AML-193 (cell line): ENCODE results near the gene PLPP4.

Experiments
- DNase-seq, 2 experiments: peaks; one replicate each; lab custom pipeline; 2025; lab: John Stamatoyannopoulos, UW

Gene PLPP4

DNA sequence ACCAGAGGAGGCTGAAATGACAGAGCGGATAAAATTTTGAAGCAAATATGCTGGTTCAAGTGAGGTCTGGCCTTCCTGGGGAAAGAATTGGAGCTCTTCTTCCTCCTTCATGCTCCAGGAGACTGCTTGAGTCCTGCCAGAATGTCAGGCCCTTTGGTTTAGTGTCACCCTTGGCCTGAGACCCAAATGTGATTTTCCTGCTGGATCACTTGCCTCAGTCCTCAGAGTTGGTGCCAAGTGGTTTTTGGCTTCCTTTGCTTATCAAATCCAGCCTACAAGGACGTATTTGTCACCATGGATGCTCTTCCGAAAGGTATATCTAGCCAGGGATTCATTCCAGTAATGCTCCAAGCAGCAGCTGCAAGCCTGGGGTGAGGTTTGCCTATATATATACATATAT is 118.4 kb downstream of the PLPP4 start:
- DNase-seq: no peak

DNA sequence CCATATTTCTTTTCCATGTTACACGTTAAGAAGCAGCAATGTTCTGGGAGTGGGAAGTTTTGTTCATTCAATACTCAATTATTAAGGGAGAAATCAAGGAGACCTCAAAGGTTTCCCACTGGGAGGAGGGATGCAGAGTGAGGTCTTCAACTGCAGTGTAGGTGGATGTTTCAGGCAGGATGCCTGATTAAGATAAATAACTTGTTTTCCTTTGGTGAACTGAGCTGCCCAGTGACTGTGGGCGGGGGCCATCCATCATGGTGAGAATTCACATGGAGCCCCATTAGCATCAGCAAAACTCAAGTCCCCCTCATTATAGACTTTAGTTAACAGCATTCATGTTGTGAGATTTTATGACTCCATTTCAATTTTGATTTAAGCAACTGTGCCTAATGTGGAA is 121.1 kb downstream of the PLPP4 start:
- no peak for DNase-seq

GRCh38 chr10:120578890-120579289 is 121.9 kb downstream of the PLPP4 start:
- no peak for DNase-seq

GRCh38 chr10:120580918-120581895 is 124.2 kb downstream of the PLPP4 start:
- no peak for DNase-seq

DNA sequence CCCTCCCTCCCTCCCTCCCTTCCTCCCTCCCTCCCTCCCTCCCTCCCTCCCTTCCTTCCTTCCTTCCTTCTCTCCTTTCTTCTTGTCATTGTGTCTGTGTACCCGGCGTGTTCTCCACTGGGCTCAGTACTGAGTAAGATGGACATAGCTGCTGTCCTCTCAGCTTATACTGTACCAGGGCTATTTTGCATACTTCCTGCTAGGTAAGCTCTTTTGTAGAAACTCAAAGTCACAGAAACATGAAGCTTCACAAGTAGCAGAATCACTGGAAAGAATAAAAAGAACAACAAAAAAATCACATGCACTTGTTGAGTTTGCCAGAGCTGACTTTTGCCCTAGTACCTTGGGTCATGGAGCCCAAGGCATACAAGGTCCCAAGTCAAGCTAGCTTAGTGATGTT is 125.7 kb downstream of the PLPP4 start:
- no peak for DNase-seq

GRCh38 chr10:120583424-120584108 is 126.5 kb downstream of the PLPP4 start:
- DNase-seq: no peak

DNA sequence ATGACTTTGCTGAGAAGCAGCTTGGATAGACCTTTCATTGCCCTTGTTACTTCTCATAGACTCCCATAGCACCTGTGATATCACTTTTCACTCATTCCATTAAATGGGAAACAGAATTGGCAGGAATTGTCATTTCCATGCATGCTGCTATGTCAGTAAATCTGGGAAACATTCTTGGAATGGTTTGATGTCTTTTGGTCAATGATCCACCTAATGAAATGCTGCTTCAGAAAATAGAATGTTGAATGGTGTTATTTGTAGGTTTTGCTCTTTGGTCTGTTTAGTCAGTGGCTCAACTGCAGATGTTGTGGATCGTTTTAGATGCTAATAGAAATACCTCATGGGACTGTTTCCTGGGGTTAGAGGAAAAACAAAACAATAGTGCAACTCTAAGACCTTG is 127.8 kb downstream of the PLPP4 start:
- DNase-seq: no peak

GRCh38 chr10:120586471-120586872 is 129.4 kb downstream of the PLPP4 start:
- DNase-seq: no peak

DNA sequence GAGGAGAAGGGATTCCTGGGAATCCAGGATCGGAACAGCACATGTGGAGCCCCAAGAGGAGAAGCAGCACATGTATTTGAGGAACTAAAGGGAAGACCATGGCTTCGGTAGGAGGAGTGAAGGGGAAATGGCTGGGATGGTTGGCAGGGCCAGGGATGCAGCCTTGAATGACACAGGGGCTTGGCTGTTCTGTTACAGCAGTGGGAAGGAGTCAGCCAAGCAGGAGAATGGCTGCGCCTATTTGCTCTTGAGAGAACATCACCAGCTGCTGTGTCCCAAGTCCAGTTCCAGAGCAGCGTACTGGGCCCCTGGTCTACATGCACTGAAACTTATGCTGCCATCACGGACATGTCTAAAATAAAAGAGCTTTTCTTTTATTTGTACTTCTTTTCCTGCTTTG is 130.0 kb downstream of the PLPP4 start:
- no peak for DNase-seq

GRCh38 chr10:120588311-120588710 is 131.3 kb downstream of the PLPP4 start:
- no peak for DNase-seq

DNA sequence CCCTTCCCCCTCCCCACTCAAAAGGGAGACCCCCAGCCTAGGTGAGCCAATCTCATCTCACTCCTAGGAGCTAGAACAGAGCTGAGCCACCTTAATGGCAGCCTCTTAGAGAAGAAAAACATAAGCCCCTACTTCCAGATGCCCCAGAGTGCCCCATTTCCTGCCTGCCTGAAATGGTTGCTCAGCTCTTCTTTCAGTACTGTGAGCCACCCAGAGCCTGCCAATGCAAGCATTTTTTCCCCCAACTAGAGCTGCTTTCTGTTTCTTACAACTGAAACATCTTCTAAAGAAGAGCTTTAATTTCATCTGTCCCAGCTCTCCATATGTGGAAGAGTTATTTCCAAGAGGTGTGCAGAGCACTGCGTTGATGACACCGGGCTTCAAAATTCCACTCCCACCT is 136.7 kb downstream of the PLPP4 start:
- DNase-seq: no peak

- DNase-seq: no peak
Observed at GRCh38 chr10:120597902-120598301, 140.9 kb downstream of the PLPP4 start.

DNA sequence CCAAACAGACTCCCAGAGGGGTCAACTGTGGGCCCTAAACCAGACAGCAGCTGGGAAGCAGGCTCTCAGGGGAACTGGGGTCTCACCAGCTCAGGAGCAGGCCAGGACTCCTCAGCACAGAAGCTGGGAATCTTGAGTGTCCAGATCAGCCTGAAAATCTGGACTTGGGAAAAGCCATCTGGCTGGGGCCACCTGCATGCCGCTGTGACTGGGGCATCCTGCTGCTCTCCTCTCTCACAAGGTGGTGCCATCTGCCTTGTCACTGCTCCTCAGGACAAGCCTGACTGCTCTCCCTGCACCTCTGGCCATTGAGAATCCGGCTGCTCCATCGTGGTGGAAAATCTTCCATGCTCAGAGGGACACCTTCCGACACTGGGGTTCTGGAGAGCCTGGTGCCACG is 141.4 kb downstream of the PLPP4 start:
- DNase-seq: no peak

DNA sequence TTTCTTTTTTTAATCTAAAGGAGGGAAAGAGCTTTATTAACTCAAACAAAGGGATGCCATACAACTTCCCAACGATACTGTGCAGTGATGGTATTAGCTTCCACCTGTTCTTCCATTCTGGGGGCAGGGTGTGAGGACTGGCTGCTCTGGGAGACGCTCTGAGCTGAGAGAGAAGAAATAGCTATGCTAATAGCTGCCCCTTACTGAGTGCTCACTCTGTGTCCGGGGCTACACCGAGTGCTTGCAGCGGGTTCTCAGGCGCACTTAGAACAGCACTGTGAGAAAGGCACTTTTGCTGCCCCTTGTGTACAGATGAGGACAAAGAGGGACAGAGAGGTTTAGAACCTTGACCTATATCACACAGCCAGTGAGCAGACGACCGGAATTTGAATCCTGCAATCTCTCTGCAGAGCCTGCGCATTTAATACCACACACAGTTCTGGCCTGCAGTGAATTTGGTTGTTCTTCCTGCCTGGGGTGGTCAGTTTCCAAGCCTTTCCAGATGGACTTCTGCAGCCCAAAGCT is 142.2 kb downstream of the PLPP4 start:
- no peak for DNase-seq

GRCh38 chr10:120600871-120601649 is 144.0 kb downstream of the PLPP4 start:
- no peak for DNase-seq

DNA sequence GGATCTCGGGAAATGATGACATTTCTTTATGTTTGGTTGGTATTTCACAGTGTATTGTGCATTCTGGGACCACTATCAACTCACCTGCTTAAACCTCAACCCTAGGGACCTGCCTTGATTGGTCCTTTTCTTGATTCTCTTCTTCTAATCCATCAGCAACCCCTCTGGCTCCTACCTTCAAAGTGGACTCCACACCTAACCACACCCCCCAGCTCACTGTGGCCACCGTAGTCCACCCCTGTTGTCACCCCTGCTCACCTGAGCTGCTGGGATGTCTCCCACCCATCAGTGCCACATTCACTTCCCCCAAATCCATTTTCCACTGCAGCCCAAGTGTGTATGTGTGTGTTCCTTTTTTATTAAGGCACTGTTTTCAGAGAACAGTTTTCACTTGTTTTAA is 145.0 kb downstream of the PLPP4 start:
- DNase-seq: no peak

GRCh38 chr10:120605410-120605809 is 148.4 kb downstream of the PLPP4 start:
- DNase-seq: no peak

DNA sequence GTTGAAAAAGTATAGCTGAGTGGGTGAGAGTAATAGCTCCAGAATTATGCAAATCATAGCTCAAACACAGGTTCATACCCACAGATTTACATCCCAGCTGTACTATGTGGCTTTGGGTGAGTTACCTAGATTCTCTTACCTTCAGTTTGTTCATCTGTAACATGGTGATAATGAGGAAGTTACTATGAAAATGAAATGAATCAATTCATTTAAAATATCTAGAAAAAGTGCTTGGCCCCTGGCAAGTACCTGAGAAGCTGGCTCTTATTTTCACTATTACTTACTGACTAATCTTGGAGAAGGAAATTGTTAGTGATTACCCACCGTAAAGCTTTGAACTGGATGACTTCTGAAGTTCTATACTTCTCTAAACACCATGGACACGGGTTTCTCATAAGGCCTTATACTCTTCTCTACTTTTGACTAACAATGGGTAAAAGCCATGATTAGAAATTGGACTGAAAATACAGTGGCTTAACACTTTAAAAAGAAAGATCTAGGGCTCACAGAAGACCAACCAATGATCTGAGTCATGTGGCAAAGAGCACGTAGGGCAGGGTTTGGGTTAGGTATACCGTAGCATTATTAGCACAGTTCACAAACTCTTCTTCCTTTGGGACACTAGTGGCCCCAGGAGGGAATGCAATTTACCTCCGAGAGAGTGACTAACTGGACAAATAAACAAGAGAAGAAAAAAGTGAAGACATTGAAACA is 149.2 kb downstream of the PLPP4 start:
- no peak for DNase-seq

DNA sequence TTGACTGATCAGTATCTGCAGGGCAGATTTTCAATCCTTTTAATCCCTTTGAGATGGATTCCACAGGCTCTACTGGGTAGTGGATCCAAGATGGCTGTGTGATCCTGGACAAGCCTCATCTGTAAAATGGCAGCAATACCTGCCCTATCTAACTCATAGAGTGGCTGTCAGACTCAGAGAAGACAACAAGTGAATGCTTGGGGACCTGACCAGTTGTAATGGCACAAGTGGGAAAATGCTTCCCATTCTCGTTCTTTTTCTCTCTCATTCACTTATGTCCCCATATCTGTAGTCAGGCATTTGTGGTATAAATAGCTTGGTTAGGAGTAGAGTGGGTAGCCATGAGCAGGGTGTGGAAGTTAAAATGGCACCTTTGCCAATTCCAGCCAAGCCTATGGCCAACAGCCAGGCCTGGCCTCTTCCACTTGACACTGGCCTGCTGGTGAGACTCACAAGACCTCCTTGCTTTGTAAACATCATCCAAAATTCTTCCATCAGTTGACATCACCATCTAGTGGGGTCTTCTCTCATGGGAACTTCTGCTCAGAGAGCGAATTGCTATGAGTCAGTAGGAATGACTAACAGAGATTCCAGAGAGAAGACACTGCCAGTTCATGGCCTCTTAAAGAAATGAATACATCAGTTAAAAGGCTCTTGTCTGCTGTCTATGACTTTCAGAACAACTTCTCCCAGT is 150.1 kb downstream of the PLPP4 start:
- no peak for DNase-seq

GRCh38 chr10:120607710-120608703 is 151.0 kb downstream of the PLPP4 start:
- DNase-seq: no peak
